NCI-H748 treated with DMSO at 0.1 percent for 48 hours (cell line): Measurements from ENCODE around the gene FRMD7.
"Not testable (repeated sequence)": the region's sequence is repeated elsewhere in the genome, so short reads cannot be mapped to it uniquely, and the experiment has no call there.

Experiments used
- DNase-seq: peaks from one replicate; lab custom pipeline; 2025; lab: John Stamatoyannopoulos, UW

Gene FRMD7

GRCh38 chrX:132092439-132093065 is 35.3 kb downstream of the FRMD7 start:
- peak; percentile 42 for DNase-seq

GRCh38 chrX:132090403-132091159 is 37.2 kb downstream of the FRMD7 start:
- no peak for DNase-seq

DNA sequence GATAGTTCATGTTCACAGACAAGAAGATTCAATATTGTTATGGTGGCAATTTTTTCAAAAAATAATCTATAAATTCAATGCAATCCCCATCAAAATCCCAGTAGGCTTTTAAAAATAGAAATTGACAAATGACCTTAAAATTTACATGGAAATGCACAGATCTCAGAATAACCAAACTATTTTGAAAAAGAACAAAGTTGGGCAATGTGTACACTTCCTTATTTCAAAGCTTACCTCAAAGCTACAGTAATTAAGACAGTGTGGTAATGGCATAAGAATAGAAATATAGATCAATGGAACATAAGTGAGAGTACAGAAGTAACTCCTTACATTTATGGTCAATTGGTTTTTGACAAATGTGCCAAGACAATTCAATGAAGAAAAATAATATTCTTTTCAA is 39.0 kb downstream of the FRMD7 start:
- DNase-seq: no peak

GRCh38 chrX:132086672-132087071 is 41.1 kb downstream of the FRMD7 start:
- DNase-seq: no peak

- DNase-seq: no peak
Measured at GRCh38 chrX:132085786-132086185, 42.0 kb downstream of the FRMD7 start.

GRCh38 chrX:132077912-132078311 is 49.9 kb downstream of the FRMD7 start:
- no peak for DNase-seq

DNA sequence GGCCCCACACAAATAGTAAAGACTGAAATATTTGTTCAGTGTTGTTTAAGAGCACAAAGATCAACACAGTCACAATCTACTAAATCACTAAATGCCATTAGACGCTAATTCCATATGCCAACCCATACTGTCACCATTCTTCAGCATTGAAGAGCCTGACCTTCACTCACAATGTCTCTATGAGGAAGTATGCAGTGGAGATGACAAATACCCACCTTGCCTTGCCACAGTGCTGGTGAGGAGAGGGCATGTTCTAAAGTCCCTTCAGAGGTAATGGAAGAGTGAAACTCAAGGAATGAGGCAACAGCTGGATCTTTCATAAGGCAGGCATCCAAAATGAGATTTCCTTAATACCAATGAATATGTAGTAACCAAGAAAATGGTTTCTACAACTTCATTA is 50.4 kb downstream of the FRMD7 start:
- no peak for DNase-seq

- peak; percentile 3 for DNase-seq
Measured at GRCh38 chrX:132071254-132071653, 56.6 kb downstream of the FRMD7 start.

GRCh38 chrX:132068405-132068804 is 59.4 kb downstream of the FRMD7 start:
- DNase-seq: no peak

- no peak for DNase-seq
Measured at GRCh38 chrX:132063862-132064261, 64.0 kb downstream of the FRMD7 start.

DNA sequence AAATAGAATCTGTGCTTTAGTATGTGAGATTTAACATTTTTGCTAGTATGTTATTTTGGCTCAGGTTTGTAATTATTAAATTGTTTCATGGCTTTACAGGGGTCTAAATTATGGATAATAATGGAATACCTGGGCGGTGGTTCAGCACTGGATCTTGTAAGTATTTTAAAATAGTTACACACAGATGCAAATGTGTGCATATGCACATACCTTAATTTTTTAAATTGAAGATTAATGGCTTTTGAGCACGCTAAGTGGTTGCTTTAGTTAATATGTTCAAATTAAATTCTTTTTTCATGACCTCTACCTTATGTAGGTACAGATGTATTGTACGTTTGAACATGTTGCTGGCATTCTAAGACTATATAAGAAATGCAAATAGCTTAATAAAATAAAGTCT is 64.5 kb downstream of the FRMD7 start:
- DNase-seq: no peak

- DNase-seq: no peak
Measured at GRCh38 chrX:132059973-132060540, 67.8 kb downstream of the FRMD7 start.

- DNase-seq: no peak
Measured at GRCh38 chrX:132058975-132059374, 68.8 kb downstream of the FRMD7 start.

- no peak for DNase-seq
Measured at GRCh38 chrX:132058050-132058449, 69.8 kb downstream of the FRMD7 start.

- DNase-seq: not testable (repeated sequence)
Measured at GRCh38 chrX:132051778-132052177, 76.0 kb downstream of the FRMD7 start.

GRCh38 chrX:132046533-132046932 is 81.3 kb downstream of the FRMD7 start:
- DNase-seq: no peak

DNA sequence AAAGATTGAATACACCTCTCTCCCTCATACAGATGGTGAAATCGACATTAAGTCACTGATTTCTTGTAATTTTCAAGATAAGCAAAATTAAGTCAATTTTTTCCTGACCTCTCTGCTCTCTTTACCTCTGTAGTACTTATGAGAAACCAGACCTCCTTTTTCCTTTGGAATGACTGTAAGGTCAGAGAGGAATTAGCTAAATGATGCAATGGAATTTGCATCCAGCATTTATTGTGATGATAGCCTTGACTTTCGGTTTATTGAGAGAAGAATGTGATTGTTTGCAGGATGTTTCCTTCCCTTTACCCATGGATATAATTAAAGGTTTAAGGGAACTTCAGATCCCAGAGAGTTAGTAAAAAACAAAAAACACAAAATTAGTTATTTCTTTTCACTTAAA is 82.4 kb downstream of the FRMD7 start:
- DNase-seq: no peak

- DNase-seq: no peak
Measured at GRCh38 chrX:132044953-132045352, 82.9 kb downstream of the FRMD7 start.

GRCh38 chrX:132043977-132044376 is 83.8 kb downstream of the FRMD7 start:
- no peak for DNase-seq

GRCh38 chrX:132041015-132041414 is 86.8 kb downstream of the FRMD7 start:
- DNase-seq: no peak

GRCh38 chrX:132040066-132040465 is 87.8 kb downstream of the FRMD7 start:
- no peak for DNase-seq

- DNase-seq: no peak
Measured at GRCh38 chrX:132037479-132037993, 90.3 kb downstream of the FRMD7 start.

DNA sequence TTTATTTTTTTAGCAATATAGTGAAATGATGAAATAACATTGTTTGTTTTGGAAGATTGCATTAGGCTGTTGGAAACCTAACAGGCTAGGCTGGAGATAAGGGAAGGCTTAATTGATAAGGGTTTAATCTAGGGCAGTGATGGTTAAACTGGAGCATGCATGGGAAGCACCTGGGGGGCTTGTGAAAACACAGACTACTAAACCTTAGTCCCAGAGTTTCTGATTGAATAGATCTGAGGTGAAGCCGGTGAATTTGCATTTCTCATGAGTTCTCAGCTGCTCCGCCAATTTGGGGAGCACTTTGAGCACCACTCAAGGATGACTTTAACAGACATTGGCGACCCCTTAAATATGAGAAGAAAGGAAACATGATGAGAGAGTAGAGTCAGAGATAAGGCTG is 93.2 kb downstream of the FRMD7 start:
- DNase-seq: no peak
